ENCODE data around the gene TUBA1B.

The TUBA1B gene

GRCh38 chr12:49144384-49144783 is 13.2 kb upstream of the TUBA1B start (continued):
- TF ChIP-seq POU6F1 (CRISPR knock-in tag; IDR thresholded peaks at IDR 0.05; ENCODE audit: borderline replicate concordance, low read depth) (no peak), BACH2 (CRISPR knock-in tag; IDR thresholded peaks at IDR 0.05; ENCODE audit: borderline replicate concordance) (no peak), OSR1 (CRISPR knock-in tag; IDR thresholded peaks at IDR 0.05) (no peak), GLIS3 (CRISPR knock-in tag; IDR thresholded peaks at IDR 0.05) (no peak), ZNF8 (CRISPR knock-in tag; IDR thresholded peaks at IDR 0.05) (no peak)
- TF ChIP-seq, protein P1, sequence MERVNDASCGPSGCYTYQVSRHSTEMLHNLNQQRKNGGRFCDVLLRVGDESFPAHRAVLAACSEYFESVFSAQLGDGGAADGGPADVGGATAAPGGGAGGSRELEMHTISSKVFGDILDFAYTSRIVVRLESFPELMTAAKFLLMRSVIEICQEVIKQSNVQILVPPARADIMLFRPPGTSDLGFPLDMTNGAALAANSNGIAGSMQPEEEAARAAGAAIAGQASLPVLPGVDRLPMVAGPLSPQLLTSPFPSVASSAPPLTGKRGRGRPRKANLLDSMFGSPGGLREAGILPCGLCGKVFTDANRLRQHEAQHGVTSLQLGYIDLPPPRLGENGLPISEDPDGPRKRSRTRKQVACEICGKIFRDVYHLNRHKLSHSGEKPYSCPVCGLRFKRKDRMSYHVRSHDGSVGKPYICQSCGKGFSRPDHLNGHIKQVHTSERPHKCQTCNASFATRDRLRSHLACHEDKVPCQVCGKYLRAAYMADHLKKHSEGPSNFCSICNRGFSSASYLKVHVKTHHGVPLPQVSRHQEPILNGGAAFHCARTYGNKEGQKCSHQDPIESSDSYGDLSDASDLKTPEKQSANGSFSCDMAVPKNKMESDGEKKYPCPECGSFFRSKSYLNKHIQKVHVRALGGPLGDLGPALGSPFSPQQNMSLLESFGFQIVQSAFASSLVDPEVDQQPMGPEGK (CRISPR knock-in tag; IDR thresholded peaks at IDR 0.05; ENCODE audit: borderline replicate concordance) = no peak

- ATAC-seq = no peak
- TF ChIP-seq CREB5 (CRISPR knock-in tag; IDR thresholded peaks at IDR 0.05; ENCODE audit: low read depth) (no peak), ZNF8 (CRISPR knock-in tag; IDR thresholded peaks at IDR 0.05) (no peak), POU6F1 (CRISPR knock-in tag; IDR thresholded peaks at IDR 0.05; ENCODE audit: borderline replicate concordance, low read depth) (no peak), TCF4 (CRISPR knock-in tag; IDR thresholded peaks at IDR 0.05; ENCODE audit: borderline replicate concordance) (no peak), PPARA (CRISPR knock-in tag; IDR thresholded peaks at IDR 0.05; ENCODE audit: borderline replicate concordance) (no peak), CSDC2 (CRISPR knock-in tag; IDR thresholded peaks at IDR 0.05) (no peak), ZNF565 (CRISPR knock-in tag; conservative IDR thresholded peaks at IDR 0.05; ENCODE audit: low read depth) (no peak), OSR1 (CRISPR knock-in tag; IDR thresholded peaks at IDR 0.05) (no peak), ISL1 (CRISPR knock-in tag; IDR thresholded peaks at IDR 0.05) (no peak), ZFP3 (CRISPR knock-in tag; IDR thresholded peaks at IDR 0.05) (no peak), ARNTL (CRISPR knock-in tag; IDR thresholded peaks at IDR 0.05; ENCODE audit: borderline replicate concordance, low read depth) (no peak), RARB (CRISPR knock-in tag; IDR thresholded peaks at IDR 0.05) (no peak), CSRNP3 (CRISPR knock-in tag; IDR thresholded peaks at IDR 0.05) (no peak), GLIS3 (CRISPR knock-in tag; IDR thresholded peaks at IDR 0.05) (no peak), ESRRG (CRISPR knock-in tag; IDR thresholded peaks at IDR 0.05) (no peak), ZNF70 (CRISPR knock-in tag; IDR thresholded peaks at IDR 0.05) (no peak)
- TF ChIP-seq, protein P2, sequence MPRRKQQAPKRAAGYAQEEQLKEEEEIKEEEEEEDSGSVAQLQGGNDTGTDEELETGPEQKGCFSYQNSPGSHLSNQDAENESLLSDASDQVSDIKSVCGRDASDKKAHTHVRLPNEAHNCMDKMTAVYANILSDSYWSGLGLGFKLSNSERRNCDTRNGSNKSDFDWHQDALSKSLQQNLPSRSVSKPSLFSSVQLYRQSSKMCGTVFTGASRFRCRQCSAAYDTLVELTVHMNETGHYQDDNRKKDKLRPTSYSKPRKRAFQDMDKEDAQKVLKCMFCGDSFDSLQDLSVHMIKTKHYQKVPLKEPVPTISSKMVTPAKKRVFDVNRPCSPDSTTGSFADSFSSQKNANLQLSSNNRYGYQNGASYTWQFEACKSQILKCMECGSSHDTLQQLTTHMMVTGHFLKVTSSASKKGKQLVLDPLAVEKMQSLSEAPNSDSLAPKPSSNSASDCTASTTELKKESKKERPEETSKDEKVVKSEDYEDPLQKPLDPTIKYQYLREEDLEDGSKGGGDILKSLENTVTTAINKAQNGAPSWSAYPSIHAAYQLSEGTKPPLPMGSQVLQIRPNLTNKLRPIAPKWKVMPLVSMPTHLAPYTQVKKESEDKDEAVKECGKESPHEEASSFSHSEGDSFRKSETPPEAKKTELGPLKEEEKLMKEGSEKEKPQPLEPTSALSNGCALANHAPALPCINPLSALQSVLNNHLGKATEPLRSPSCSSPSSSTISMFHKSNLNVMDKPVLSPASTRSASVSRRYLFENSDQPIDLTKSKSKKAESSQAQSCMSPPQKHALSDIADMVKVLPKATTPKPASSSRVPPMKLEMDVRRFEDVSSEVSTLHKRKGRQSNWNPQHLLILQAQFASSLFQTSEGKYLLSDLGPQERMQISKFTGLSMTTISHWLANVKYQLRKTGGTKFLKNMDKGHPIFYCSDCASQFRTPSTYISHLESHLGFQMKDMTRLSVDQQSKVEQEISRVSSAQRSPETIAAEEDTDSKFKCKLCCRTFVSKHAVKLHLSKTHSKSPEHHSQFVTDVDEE (CRISPR knock-in tag; IDR thresholded peaks at IDR 0.05) = no peak
Measured at GRCh38 chr12:49138999-49139398, 7.8 kb upstream of the TUBA1B start.

- TF ChIP-seq OSR1 (CRISPR knock-in tag; IDR thresholded peaks at IDR 0.05) (no peak), CSDC2 (CRISPR knock-in tag; IDR thresholded peaks at IDR 0.05) (no peak), ZNF70 (CRISPR knock-in tag; IDR thresholded peaks at IDR 0.05) (no peak), GLIS3 (CRISPR knock-in tag; IDR thresholded peaks at IDR 0.05) (no peak), TOX (CRISPR knock-in tag; IDR thresholded peaks at IDR 0.05; ENCODE audit: borderline replicate concordance) (no peak)
- TF ChIP-seq, protein P2 (CRISPR knock-in tag; IDR thresholded peaks at IDR 0.05) = no peak
- no peak for ATAC-seq
Measured at GRCh38 chr12:49138587-49138986, 7.4 kb upstream of the TUBA1B start.
